ENCODE measurements around the gene TNFRSF19.

TNFRSF19 gene

GRCh38 chr13:23686948-23687347 lies 116.7 kb downstream of the TNFRSF19 start:
- Mint-ChIP-seq H3K36me3 (no peaks in the 10 kb centered on the region), H3K4me3 (no peak overlapping the region), H3K27ac (no peak overlapping the region), H3K4me1 (no peaks in the 10 kb centered on the region), H3K27me3 (peaks cover 8% of the 10 kb centered on the region), H3K9me3 (peaks cover 4% of the 10 kb centered on the region)
- no peak for ATAC-seq

GRCh38 chr13:23687614-23688013 lies 117.4 kb downstream of the TNFRSF19 start:
- Mint-ChIP-seq H3K27ac (no peak overlapping the region), H3K9me3 (peaks cover 4% of the 10 kb centered on the region), H3K27me3 (peaks cover 2% of the 10 kb centered on the region), H3K4me3 (no peak overlapping the region), H3K36me3 (no peaks in the 10 kb centered on the region), H3K4me1 (no peaks in the 10 kb centered on the region)
- no peak for ATAC-seq

- Mint-ChIP-seq H3K27me3 (no peaks in the 10 kb centered on the region), H3K9me3 (peaks cover 4% of the 10 kb centered on the region), H3K36me3 (no peaks in the 10 kb centered on the region), H3K4me1 (no peaks in the 10 kb centered on the region), H3K4me3 (no peak overlapping the region), H3K27ac (no peak overlapping the region)
- ATAC-seq = no peak
Observed at GRCh38 chr13:23688336-23688735, 118.1 kb downstream of the TNFRSF19 start.

DNA sequence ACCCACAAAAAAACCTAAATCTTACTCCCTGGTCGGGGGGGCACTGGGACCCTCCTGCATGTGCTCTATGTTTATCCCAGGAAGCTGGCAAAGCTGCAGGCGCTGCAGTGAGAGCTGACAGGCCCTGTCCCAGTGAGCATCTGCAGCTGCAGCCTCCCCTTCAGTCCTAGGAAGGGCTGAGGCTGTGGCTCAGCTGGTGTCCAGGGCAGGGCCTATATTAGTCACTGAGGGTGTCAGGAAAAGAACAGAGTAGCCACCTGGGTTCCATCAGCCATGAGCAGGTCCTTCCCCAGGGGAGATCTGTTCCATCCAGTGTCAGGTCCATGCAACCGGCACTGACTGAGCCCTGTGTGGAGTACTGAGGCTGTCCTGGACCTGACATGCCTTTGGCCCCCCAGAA lies 120.5 kb downstream of the TNFRSF19 start:
- ATAC-seq = peak; percentile 10
- no peaks in the 10 kb centered on the region for H3K27me3 Mint-ChIP-seq
- no peak overlapping the region for H3K27ac Mint-ChIP-seq
- H3K4me1 Mint-ChIP-seq = peaks cover 2% of the 10 kb centered on the region
- no peaks in the 10 kb centered on the region for H3K9me3 Mint-ChIP-seq
- no peak overlapping the region for H3K4me3 Mint-ChIP-seq
- no peaks in the 10 kb centered on the region for H3K36me3 Mint-ChIP-seq

DNA sequence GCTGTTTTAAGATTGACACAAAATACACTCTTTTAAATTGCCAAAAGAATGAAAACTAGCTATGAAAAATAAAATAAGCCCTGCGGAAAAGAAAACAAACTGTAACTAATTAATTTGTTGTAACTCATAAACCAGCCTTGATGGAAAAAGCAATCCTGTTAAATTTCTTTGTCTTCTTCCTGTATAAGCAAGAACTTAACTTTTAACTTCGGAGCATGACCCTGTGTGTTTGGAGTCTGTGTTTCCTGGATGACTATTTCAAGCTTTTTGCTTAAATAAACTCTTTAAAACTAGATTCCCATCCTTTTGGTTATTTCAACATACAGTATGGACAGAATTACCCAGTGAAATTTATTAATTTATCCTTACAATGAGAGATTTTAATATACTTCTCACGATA lies 122.6 kb downstream of the TNFRSF19 start:
- Mint-ChIP-seq H3K4me3 (no peak overlapping the region), H3K36me3 (no peaks in the 10 kb centered on the region), H3K27me3 (no peaks in the 10 kb centered on the region), H3K27ac (no peak overlapping the region), H3K9me3 (no peaks in the 10 kb centered on the region), H3K4me1 (peaks cover 19% of the 10 kb centered on the region)
- ATAC-seq = no peak

DNA sequence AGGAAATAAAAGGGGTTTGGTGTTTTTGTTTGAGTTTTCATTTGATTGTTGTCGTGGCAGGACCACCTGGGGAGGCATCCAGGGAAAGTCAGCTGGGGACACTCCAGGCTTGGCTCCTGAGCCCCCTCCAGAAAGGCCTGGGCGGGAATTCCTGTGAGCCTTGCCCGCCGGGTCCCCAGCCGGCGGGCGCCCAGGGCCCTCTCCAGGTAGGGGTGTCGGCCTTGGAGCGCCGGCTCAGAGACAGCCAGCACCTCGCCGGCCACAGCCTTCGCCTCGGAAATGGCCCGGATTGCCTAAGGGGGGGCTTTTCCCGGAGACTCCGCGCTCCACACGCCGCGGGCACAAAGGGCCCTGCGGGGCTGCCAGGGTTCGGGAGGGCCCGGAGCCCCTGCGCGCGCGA lies 125.0 kb downstream of the TNFRSF19 start:
- Mint-ChIP-seq H3K4me1 (peaks cover 20% of the 10 kb centered on the region), H3K36me3 (no peaks in the 10 kb centered on the region), H3K4me3 (no peak overlapping the region), H3K27ac (peak overlapping the region; percentile 95), H3K27me3 (no peaks in the 10 kb centered on the region), H3K9me3 (no peaks in the 10 kb centered on the region)
- ATAC-seq = peak; percentile 2

GRCh38 chr13:23695711-23696464 lies 125.7 kb downstream of the TNFRSF19 start:
- no peaks in the 10 kb centered on the region for H3K9me3 Mint-ChIP-seq
- peaks cover 20% of the 10 kb centered on the region for H3K4me1 Mint-ChIP-seq
- H3K36me3 Mint-ChIP-seq = no peaks in the 10 kb centered on the region
- peak overlapping the region; percentile 78 for H3K4me3 Mint-ChIP-seq
- peak; percentile 97 for ATAC-seq
- peaks cover 3% of the 10 kb centered on the region for H3K27me3 Mint-ChIP-seq
- peak overlapping the region; percentile 95 for H3K27ac Mint-ChIP-seq

DNA sequence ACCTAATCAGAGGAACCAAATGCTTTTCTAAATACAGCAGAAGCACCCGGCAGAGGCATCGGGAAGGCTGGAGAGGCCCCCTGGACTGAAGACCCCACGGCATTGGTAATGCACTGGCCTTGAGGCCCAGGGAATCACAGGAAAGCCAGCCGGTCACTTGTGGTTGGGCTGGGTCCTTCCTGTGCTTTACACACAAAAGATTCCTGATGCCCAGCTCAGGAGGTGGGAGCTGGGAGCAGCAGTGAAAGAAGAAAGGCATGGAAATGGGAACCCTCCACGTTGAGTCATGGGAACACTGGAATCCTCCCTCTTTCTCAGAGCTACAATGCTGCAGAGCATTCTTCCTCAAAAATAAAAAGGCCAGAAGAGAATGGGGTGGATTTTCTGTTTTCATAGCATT lies 126.4 kb downstream of the TNFRSF19 start:
- H3K27ac Mint-ChIP-seq = peak overlapping the region; percentile 95
- peaks cover 10% of the 10 kb centered on the region for H3K27me3 Mint-ChIP-seq
- peaks cover 20% of the 10 kb centered on the region for H3K4me1 Mint-ChIP-seq
- H3K36me3 Mint-ChIP-seq = no peaks in the 10 kb centered on the region
- H3K9me3 Mint-ChIP-seq = no peaks in the 10 kb centered on the region
- ATAC-seq = no peak
- H3K4me3 Mint-ChIP-seq = peak overlapping the region; percentile 78

DNA sequence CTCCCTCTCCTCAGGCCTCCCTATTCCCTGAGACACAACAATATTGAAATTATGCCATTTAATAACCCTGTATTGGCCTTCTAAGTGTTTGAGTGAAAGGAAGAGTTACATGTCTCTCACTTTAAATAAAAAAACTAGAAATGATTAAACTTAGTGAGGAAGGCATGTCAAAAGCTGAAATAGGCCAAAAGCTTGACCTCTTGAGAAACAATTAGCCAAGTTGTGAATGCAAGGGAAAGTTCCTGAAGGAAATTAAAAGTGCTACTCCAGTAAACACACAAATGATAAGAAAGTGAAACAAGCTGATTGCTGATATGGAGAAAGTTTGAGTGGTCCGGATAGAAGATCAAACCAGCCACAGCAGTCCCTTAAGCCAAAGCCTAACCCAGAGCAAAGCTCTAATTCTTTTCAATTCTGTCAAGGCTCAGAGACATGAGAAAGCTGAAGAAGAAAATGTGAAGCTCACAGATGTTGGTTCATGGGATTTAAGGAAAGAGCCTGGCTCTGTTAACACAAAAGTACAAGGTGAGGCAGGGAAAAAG lies 127.6 kb downstream of the TNFRSF19 start:
- Mint-ChIP-seq H3K4me1 (peaks cover 20% of the 10 kb centered on the region), H3K27me3 (peaks cover 18% of the 10 kb centered on the region), H3K9me3 (no peaks in the 10 kb centered on the region), H3K4me3 (no peak overlapping the region), H3K36me3 (no peaks in the 10 kb centered on the region), H3K27ac (peak overlapping the region; percentile 46)
- no peak for ATAC-seq

- H3K4me1 Mint-ChIP-seq = peaks cover 20% of the 10 kb centered on the region
- H3K36me3 Mint-ChIP-seq = no peaks in the 10 kb centered on the region
- H3K27me3 Mint-ChIP-seq = peaks cover 18% of the 10 kb centered on the region
- H3K4me3 Mint-ChIP-seq = no peak overlapping the region
- ATAC-seq = no peak
- no peaks in the 10 kb centered on the region for H3K9me3 Mint-ChIP-seq
- H3K27ac Mint-ChIP-seq = no peak overlapping the region
Observed at GRCh38 chr13:23699271-23699670, 129.1 kb downstream of the TNFRSF19 start.

- no peak overlapping the region for H3K27ac Mint-ChIP-seq
- H3K4me3 Mint-ChIP-seq = no peak overlapping the region
- H3K36me3 Mint-ChIP-seq = no peaks in the 10 kb centered on the region
- ATAC-seq = no peak
- H3K27me3 Mint-ChIP-seq = peaks cover 18% of the 10 kb centered on the region
- H3K4me1 Mint-ChIP-seq = peaks cover 19% of the 10 kb centered on the region
- no peaks in the 10 kb centered on the region for H3K9me3 Mint-ChIP-seq
Observed at GRCh38 chr13:23701186-23701585, 131.0 kb downstream of the TNFRSF19 start.

DNA sequence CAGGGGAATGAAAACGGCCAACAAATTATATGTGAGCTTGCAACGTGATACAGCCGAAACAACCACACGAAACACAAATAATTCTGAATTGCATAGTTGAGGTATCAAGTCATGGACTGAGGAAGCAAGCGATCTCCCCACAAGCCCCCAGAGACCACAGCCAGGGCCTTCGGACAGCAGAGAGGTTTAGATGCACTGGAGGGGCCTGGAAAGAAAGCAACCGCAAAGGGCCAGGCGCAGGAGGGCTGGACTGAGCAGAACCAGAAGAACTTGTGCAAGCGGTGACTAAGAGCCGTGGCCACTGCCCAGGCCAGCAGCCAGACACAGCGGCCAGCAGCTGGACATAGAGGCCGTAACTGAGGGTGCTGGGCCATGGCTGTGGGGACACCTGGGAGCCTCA lies 131.4 kb downstream of the TNFRSF19 start:
- peaks cover 15% of the 10 kb centered on the region for H3K4me1 Mint-ChIP-seq
- no peaks in the 10 kb centered on the region for H3K36me3 Mint-ChIP-seq
- ATAC-seq = no peak
- no peaks in the 10 kb centered on the region for H3K9me3 Mint-ChIP-seq
- peaks cover 18% of the 10 kb centered on the region for H3K27me3 Mint-ChIP-seq
- no peak overlapping the region for H3K27ac Mint-ChIP-seq
- H3K4me3 Mint-ChIP-seq = no peak overlapping the region

DNA sequence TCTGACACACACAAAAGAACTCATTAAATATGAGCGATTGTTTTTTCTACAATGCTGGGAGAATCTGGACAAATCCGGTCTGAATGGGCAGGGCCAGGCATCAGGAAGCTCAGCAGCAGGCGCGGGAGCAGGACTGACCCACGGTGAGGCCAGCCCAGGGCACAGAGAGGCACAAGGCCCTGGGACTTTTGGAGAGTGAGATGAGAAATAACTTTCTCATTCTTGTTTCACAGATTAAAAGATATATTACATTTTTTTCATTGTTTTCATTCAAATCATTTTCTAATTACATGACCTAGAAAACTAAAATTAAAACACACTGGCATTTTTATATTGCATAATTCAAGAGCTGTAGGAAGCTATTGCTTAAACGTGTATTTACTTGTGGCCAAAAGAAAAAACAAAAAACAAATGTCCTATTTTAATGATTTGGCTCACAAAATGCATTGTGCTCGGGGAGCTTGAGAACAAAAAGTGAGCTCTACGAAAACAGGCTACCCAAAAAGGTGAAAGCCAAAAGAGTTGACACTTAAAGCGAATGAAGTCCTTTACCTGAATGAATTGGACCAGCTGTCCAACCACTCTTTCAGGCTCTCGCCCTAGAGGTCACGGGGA lies 133.1 kb downstream of the TNFRSF19 start:
- no peak for ATAC-seq
- Mint-ChIP-seq H3K4me3 (no peak overlapping the region), H3K4me1 (peaks cover 7% of the 10 kb centered on the region), H3K27ac (no peak overlapping the region), H3K9me3 (no peaks in the 10 kb centered on the region), H3K36me3 (no peaks in the 10 kb centered on the region), H3K27me3 (peaks cover 18% of the 10 kb centered on the region)

- no peak overlapping the region for H3K4me3 Mint-ChIP-seq
- ATAC-seq = no peak
- H3K27ac Mint-ChIP-seq = no peak overlapping the region
- peaks cover 7% of the 10 kb centered on the region for H3K4me1 Mint-ChIP-seq
- H3K27me3 Mint-ChIP-seq = peaks cover 18% of the 10 kb centered on the region
- H3K36me3 Mint-ChIP-seq = no peaks in the 10 kb centered on the region
- no peaks in the 10 kb centered on the region for H3K9me3 Mint-ChIP-seq
Observed at GRCh38 chr13:23705583-23705982, 135.4 kb downstream of the TNFRSF19 start.

GRCh38 chr13:23707674-23708073 lies 137.5 kb downstream of the TNFRSF19 start:
- H3K36me3 Mint-ChIP-seq = peaks cover 5% of the 10 kb centered on the region
- H3K4me3 Mint-ChIP-seq = no peak overlapping the region
- ATAC-seq = no peak
- peaks cover 3% of the 10 kb centered on the region for H3K9me3 Mint-ChIP-seq
- H3K4me1 Mint-ChIP-seq = peaks cover 7% of the 10 kb centered on the region
- no peak overlapping the region for H3K27ac Mint-ChIP-seq
- H3K27me3 Mint-ChIP-seq = no peaks in the 10 kb centered on the region

DNA sequence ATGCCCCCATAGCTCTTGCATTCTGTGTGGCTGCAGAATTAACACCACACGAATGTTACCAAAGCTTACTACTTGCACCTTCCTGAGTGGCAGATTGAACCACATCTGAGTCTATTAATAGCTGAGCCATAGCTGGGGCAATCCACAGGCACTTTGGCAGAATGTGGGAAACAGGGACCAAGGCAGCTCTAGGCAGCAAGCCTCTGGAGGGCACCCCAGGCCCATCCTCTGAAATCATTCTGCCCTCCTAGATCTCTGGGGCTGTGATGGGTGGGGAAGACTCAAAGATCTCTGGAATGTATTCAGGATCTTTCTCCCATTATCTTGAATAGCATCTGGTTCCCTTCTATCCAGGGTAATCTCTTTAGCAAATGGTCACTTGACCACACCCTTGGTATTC lies 139.3 kb downstream of the TNFRSF19 start:
- peaks cover 14% of the 10 kb centered on the region for H3K27me3 Mint-ChIP-seq
- no peak overlapping the region for H3K27ac Mint-ChIP-seq
- no peak overlapping the region for H3K4me3 Mint-ChIP-seq
- ATAC-seq = no peak
- H3K4me1 Mint-ChIP-seq = peaks cover 5% of the 10 kb centered on the region
- peaks cover 17% of the 10 kb centered on the region for H3K9me3 Mint-ChIP-seq
- peaks cover 16% of the 10 kb centered on the region for H3K36me3 Mint-ChIP-seq

Measured in stimulated activated memory B cell treated with anti-CD40 and anti-IgM and Interleukin-4, amounts not matched to agents 10 μg/mL and 1 μg/mL and 100 μg/mL, for 72 hours (primary cell).